Kidney epithelial cell (primary cell): ENCODE data around the gene LAMC3. TPM values are rescaled to one million over a fixed set of nuclear protein-coding genes. Genes with fewer than 3 reads are reported as not detected.
A peak's percentile ranks its signal among the peaks of the same experiment; 100 is the strongest.

Experiments used
- DNase-seq: peaks from one replicate; pipeline ENCODE4 v3.0.0-alpha.2; 2010; ENCODE audit warnings: low read depth
- H3K27me3 ChIP-seq: 2 replicates; pipeline ENCODE4 v1.6.0; 2011; ENCODE audit warnings: low read length; ENCODE audit not compliant: control insufficient read depth, insufficient read depth
- H3K36me3 ChIP-seq: 2 replicates; pipeline ENCODE4 v1.5.1; 2011; ENCODE audit warnings: low read length; ENCODE audit not compliant: control insufficient read depth, insufficient read depth
- H3K4me3 ChIP-seq: 2 replicates; pipeline ENCODE4 v1.5.1; 2011; ENCODE audit warnings: low read depth, mild to moderate bottlenecking, control low read depth, low read length
- CTCF ChIP-seq: IDR thresholded peaks from 2 replicates; pipeline ENCODE4 v1.5.1; 2011; ENCODE audit warnings: mild to moderate bottlenecking, moderate library complexity, low read length, control low read depth, inconsistent platforms; ENCODE audit not compliant: insufficient read depth, poor library complexity, severe bottlenecking
- total RNA-seq: library from RNA; depleted of rRNA; stranded (reverse); fragments of >200 nt; gene quantifications from 2 replicates; pipeline ENCODE4 v1.2.3, GENCODE V29; 2015

Gene LAMC3
- total RNA-seq, 1 donor from 2014 or later = 7.5 TPM

GRCh38 chr9:131078427-131079366, 69.7 kb downstream of the LAMC3 start:
- Histone ChIP-seq H3K36me3 (no peaks in the 10 kb centered on the region), H3K4me3 (no peak overlapping the region), H3K27me3 (no peaks in the 10 kb centered on the region)
- DNase-seq = no peak
- TF ChIP-seq CTCF = no peak

- no peak for TF ChIP-seq CTCF
- no peak for DNase-seq
- no peaks in the 10 kb centered on the region for H3K36me3 ChIP-seq
- H3K4me3 ChIP-seq = no peak overlapping the region
- peaks cover under 1% of the 10 kb centered on the region for H3K27me3 ChIP-seq
These were observed 71.6 kb downstream of the LAMC3 start for GRCh38 chr9:131080589-131080988.

GRCh38 chr9:131081868-131082267, 72.9 kb downstream of the LAMC3 start:
- TF ChIP-seq CTCF = no peak
- no peak overlapping the region for H3K4me3 ChIP-seq
- no peak for DNase-seq
- no peaks in the 10 kb centered on the region for H3K36me3 ChIP-seq
- peaks cover 2% of the 10 kb centered on the region for H3K27me3 ChIP-seq

GRCh38 chr9:131082774-131083512, 74.0 kb downstream of the LAMC3 start:
- TF ChIP-seq CTCF = peak; percentile 2
- H3K27me3 ChIP-seq = peaks cover 2% of the 10 kb centered on the region
- DNase-seq = no peak

GRCh38 chr9:131084661-131085369, 75.8 kb downstream of the LAMC3 start:
- no peak for TF ChIP-seq CTCF
- DNase-seq = no peak
- H3K36me3 ChIP-seq = no peaks in the 10 kb centered on the region

More at GRCh38 chr9:131082774-131083512, 74.0 kb downstream of the LAMC3 start:
- Histone ChIP-seq H3K36me3 (no peaks in the 10 kb centered on the region), H3K4me3 (no peak overlapping the region)

More at GRCh38 chr9:131084661-131085369, 75.8 kb downstream of the LAMC3 start:
- no peak overlapping the region for H3K4me3 ChIP-seq
- peaks cover 2% of the 10 kb centered on the region for H3K27me3 ChIP-seq
